Thoracic aorta (tissue), 2 donors: ENCODE data around the gene DNAI7. TPM values are rescaled to one million over a fixed set of nuclear protein-coding genes. Genes with fewer than 3 reads are reported as not detected.

Source experiments
- ATAC-seq: fragments of 150-250 bp; one replicate; pipeline ENCODE4 v1.8.0; 2017; ENCODE audit warnings: low read depth; ENCODE audit not compliant: insufficient number of reproducible peaks, low FRiP score
- DNase-seq: peaks from one replicate; pipeline ENCODE4 v3.0.0-alpha.2; 2020; ENCODE audit warnings: low spot score
- H3K27ac ChIP-seq, 2 donors: fragments of 200-600 bp; sonication (generic); 1 replicate in 1 of 2; 2 replicates in 1 of 2; pipeline ENCODE4 v1.5.1; 2016; ENCODE audit warnings: mild to moderate bottlenecking in 2 of 2, moderate library complexity in 2 of 2
- H3K27me3 ChIP-seq: fragments of 200-600 bp; sonication (generic); replicated peaks from 2 replicates; pipeline ENCODE4 v1.6.0; 2016; ENCODE audit warnings: mild to moderate bottlenecking; ENCODE audit not compliant: insufficient read depth
- H3K36me3 ChIP-seq: fragments of 200-600 bp; sonication (generic); one replicate; pipeline ENCODE4 v1.5.1; 2016
- H3K4me1 ChIP-seq, 2 donors: fragments of 200-600 bp; sonication (generic); 1 replicate in 1 of 2; 2 replicates in 1 of 2; pipeline versions ENCODE4 v1.5.1 to v1.6.0; 2016; ENCODE audit warnings: low read depth in 2 of 2, mild to moderate bottlenecking in 1 of 2; ENCODE audit not compliant: control insufficient read depth in 1 of 2
- H3K4me3 ChIP-seq: fragments of 200-600 bp; sonication (generic); 2 replicates; pipeline ENCODE4 v1.5.1; 2016; ENCODE audit warnings: mild to moderate bottlenecking
- H3K9me3 ChIP-seq: fragments of 200-600 bp; sonication (generic); 2 replicates; pipeline ENCODE4 v1.5.1; 2016
- CTCF ChIP-seq: fragments of 200-600 bp; sonication (generic); IDR thresholded peaks from one replicate; pipeline ENCODE4 v1.5.1; 2019; ENCODE audit warnings: antibody characterized with exemption
- total RNA-seq, 2 donors: library from RNA; depleted of rRNA; stranded (reverse); fragments of >200 nt; gene quantifications; one replicate each; pipeline versions ENCODE4 v1.1.0 to v1.2.3, GENCODE V29; 2016

Gene DNAI7
- not detected for total RNA-seq

- peak within 1 kb of the TSS; percentile 94 for H3K27ac ChIP-seq
- no peaks in the 10 kb centered on the region for H3K27me3 ChIP-seq
- H3K9me3 ChIP-seq = no peaks in the 10 kb centered on the region
- TF ChIP-seq CTCF = peak; percentile 9
- H3K4me1 ChIP-seq = peaks cover 10 to 11% of the 10 kb centered on the region in 2 donors
- peak; percentile 95 for DNase-seq
- no peaks in the 10 kb centered on the region for H3K36me3 ChIP-seq
- H3K4me3 ChIP-seq = peak within 1 kb of the TSS; percentile 92
- peak; percentile 88 for ATAC-seq
Measured at GRCh38 chr12:25195056-25195971, at the start of gene DNAI7, which contains the start of gene ETFRF1. DNAI7 (minus strand) TSS chr12:25195160; CDS start chr12:25195078, 82 bp downstream. ETFRF1 (plus strand) TSS chr12:25195237; CDS start chr12:25203957, 8,720 bp downstream.

- no peak for TF ChIP-seq CTCF
- no peak for DNase-seq
- no peaks in the 10 kb centered on the region for H3K36me3 ChIP-seq
- H3K4me3 ChIP-seq = no peak overlapping the region
- no peak overlapping the region for H3K27ac ChIP-seq
- no peaks in the 10 kb centered on the region for H3K27me3 ChIP-seq
- no peaks in the 10 kb centered on the region for H3K9me3 ChIP-seq
- peaks cover 2 to 3% of the 10 kb centered on the region in 2 donors for H3K4me1 ChIP-seq
- no peak for ATAC-seq
Measured at GRCh38 chr12:25243680-25243990, 48.7 kb upstream of the DNAI7 start.

GRCh38 chr12:25242981-25243679 is 48.2 kb upstream of the DNAI7 start:
- Histone ChIP-seq H3K9me3 (no peaks in the 10 kb centered on the region), H3K4me1 (no peaks in the 10 kb centered on the region), H3K27ac (no peak overlapping the region), H3K27me3 (no peaks in the 10 kb centered on the region), H3K36me3 (no peaks in the 10 kb centered on the region), H3K4me3 (no peak overlapping the region)
- no peak for ATAC-seq
- no peak for TF ChIP-seq CTCF
- no peak for DNase-seq

- no peak for ATAC-seq
- DNase-seq = no peak
- Histone ChIP-seq H3K9me3 (no peaks in the 10 kb centered on the region), H3K36me3 (no peaks in the 10 kb centered on the region), H3K4me1 (peaks cover 0 to 2% of the 10 kb centered on the region in 2 donors), H3K4me3 (no peak overlapping the region), H3K27ac (no peak overlapping the region), H3K27me3 (no peaks in the 10 kb centered on the region)
- peak; percentile 55 for TF ChIP-seq CTCF
Measured at GRCh38 chr12:25241167-25242020, 46.4 kb upstream of the DNAI7 start.
